C4-2B (cell line): ENCODE results near the gene GFRAL.

Experiments used
- ZFX ChIP-seq: fragments of 450-650 bp; IDR thresholded peaks from 2 replicates; pipeline ENCODE4 v1.6.1; 2017
- TF ChIP-seq, protein P1 (sequence below): fragments of 450-650 bp; conservative IDR thresholded peaks from 2 replicates; pipeline ENCODE4 v1.5.1; 2017; ENCODE audit warnings: mild to moderate bottlenecking

- TF ChIP-seq, protein P1, sequence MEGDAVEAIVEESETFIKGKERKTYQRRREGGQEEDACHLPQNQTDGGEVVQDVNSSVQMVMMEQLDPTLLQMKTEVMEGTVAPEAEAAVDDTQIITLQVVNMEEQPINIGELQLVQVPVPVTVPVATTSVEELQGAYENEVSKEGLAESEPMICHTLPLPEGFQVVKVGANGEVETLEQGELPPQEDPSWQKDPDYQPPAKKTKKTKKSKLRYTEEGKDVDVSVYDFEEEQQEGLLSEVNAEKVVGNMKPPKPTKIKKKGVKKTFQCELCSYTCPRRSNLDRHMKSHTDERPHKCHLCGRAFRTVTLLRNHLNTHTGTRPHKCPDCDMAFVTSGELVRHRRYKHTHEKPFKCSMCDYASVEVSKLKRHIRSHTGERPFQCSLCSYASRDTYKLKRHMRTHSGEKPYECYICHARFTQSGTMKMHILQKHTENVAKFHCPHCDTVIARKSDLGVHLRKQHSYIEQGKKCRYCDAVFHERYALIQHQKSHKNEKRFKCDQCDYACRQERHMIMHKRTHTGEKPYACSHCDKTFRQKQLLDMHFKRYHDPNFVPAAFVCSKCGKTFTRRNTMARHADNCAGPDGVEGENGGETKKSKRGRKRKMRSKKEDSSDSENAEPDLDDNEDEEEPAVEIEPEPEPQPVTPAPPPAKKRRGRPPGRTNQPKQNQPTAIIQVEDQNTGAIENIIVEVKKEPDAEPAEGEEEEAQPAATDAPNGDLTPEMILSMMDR = no peak
- no peak for TF ChIP-seq ZFX
Measured at GRCh38 chr6:55448451-55448850, 121.2 kb downstream of the GFRAL start.
